A549 (cell line): ENCODE results near the gene DIO1.

Experiments used
- EHMT2 ChIP-seq: fragments of 200-600 bp; sonication (generic); IDR thresholded peaks from 2 replicates; pipeline ENCODE4 v1.6.1; 2016; ENCODE audit warnings: antibody characterized with exemption, low read depth, mild to moderate bottlenecking, moderate library complexity
- SREBF2 ChIP-seq: fragments of 450-650 bp; IDR thresholded peaks from 2 replicates; pipeline ENCODE4 v1.6.1; 2014; ENCODE audit warnings: mild to moderate bottlenecking, moderate library complexity
- TF ChIP-seq, protein P1 (sequence below): fragments of >200 bp; sonication (Bioruptor Twin); formaldehyde crosslinking; IDR thresholded peaks from 3 replicates; pipeline ENCODE4 v1.6.1; 2016
- TF ChIP-seq, protein P2 (sequence below): fragments of >200 bp; sonication (Bioruptor Twin); formaldehyde crosslinking; IDR thresholded peaks from 3 replicates; pipeline ENCODE4 v1.5.1; 2016
- TF ChIP-seq, protein P3 (sequence below): fragments of 250-450 bp; sonication (Bioruptor Pico); IDR thresholded peaks from 2 replicates; pipeline ENCODE4 v1.5.0; 2021; ENCODE audit warnings: mild to moderate bottlenecking, moderate library complexity, borderline replicate concordance

DNA sequence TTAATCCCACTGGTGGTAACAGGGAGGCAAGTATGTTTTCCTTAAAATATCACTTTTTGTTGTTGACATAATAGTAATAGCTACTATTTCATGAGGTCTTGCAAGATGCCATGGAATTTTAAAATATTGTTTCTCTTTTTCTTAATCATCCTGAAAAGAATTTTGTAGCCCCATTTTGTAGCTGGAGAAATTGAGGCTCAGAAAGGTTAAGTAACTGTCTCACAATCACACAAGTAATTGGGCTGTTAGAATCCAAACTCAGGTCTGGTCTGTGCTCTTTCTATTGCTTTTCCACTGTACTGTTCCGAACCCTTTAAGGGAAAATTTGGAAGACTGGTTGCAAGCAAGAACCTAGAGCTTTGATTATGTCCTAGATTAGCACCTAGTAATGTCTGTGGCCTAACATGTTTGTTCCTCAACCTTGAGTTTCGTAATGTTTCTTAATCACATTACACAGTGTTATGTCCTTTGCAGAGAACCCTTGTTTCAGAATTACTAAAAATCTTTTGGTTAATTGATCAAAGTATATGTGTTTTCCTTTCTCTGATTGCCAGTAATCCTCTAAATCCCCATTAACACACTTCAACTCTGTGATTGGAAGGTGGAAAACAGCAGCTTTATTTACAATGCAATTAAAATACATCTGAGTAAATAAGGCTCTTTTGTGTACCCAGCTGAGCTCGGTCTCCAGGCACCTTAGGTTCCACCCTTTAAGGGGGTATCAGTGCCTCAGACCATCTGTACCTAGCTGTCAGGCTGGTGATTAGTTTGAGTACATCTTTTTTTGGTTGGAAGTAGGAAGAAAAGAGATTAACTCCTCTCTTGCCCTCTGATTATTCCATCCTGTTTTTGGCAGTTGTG is 62.6 kb downstream of the DIO1 start:
- no peak for TF ChIP-seq SREBF2
- TF ChIP-seq, protein P1, sequence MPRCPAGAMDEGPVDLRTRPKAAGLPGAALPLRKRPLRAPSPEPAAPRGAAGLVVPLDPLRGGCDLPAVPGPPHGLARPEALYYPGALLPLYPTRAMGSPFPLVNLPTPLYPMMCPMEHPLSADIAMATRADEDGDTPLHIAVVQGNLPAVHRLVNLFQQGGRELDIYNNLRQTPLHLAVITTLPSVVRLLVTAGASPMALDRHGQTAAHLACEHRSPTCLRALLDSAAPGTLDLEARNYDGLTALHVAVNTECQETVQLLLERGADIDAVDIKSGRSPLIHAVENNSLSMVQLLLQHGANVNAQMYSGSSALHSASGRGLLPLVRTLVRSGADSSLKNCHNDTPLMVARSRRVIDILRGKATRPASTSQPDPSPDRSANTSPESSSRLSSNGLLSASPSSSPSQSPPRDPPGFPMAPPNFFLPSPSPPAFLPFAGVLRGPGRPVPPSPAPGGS: no peak
- TF ChIP-seq, protein P2, sequence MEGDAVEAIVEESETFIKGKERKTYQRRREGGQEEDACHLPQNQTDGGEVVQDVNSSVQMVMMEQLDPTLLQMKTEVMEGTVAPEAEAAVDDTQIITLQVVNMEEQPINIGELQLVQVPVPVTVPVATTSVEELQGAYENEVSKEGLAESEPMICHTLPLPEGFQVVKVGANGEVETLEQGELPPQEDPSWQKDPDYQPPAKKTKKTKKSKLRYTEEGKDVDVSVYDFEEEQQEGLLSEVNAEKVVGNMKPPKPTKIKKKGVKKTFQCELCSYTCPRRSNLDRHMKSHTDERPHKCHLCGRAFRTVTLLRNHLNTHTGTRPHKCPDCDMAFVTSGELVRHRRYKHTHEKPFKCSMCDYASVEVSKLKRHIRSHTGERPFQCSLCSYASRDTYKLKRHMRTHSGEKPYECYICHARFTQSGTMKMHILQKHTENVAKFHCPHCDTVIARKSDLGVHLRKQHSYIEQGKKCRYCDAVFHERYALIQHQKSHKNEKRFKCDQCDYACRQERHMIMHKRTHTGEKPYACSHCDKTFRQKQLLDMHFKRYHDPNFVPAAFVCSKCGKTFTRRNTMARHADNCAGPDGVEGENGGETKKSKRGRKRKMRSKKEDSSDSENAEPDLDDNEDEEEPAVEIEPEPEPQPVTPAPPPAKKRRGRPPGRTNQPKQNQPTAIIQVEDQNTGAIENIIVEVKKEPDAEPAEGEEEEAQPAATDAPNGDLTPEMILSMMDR: no peak
- TF ChIP-seq, protein P3, sequence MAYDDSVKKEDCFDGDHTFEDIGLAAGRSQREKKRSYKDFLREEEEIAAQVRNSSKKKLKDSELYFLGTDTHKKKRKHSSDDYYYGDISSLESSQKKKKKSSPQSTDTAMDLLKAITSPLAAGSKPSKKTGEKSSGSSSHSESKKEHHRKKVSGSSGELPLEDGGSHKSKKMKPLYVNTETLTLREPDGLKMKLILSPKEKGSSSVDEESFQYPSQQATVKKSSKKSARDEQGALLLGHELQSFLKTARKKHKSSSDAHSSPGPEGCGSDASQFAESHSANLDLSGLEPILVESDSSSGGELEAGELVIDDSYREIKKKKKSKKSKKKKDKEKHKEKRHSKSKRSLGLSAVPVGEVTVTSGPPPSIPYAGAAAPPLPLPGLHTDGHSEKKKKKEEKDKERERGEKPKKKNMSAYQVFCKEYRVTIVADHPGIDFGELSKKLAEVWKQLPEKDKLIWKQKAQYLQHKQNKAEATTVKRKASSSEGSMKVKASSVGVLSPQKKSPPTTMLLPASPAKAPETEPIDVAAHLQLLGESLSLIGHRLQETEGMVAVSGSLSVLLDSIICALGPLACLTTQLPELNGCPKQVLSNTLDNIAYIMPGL (CRISPR knock-in tag): no peak
- TF ChIP-seq EHMT2: no peak
